ENCODE measurements around the gene CELSR1.
A peak's percentile ranks its signal among the peaks of the same experiment; 100 is the strongest.

Gene CELSR1

GRCh38 chr22:46482056-46482675 lies 55.3 kb downstream of the CELSR1 start:
- Mint-ChIP-seq H3K27me3 (ENCODE audit: low read depth, poor library complexity) (peaks cover 6% of the 10 kb centered on the region), H3K4me3 (no peak overlapping the region), H3K36me3 (ENCODE audit: low read depth) (peaks cover 12% of the 10 kb centered on the region), H3K4me1 (peaks cover 38% of the 10 kb centered on the region), H3K9me3 (peaks cover 12% of the 10 kb centered on the region), H3K27ac (no peak overlapping the region)
- DNase-seq: no peak
- TF ChIP-seq, protein P1, sequence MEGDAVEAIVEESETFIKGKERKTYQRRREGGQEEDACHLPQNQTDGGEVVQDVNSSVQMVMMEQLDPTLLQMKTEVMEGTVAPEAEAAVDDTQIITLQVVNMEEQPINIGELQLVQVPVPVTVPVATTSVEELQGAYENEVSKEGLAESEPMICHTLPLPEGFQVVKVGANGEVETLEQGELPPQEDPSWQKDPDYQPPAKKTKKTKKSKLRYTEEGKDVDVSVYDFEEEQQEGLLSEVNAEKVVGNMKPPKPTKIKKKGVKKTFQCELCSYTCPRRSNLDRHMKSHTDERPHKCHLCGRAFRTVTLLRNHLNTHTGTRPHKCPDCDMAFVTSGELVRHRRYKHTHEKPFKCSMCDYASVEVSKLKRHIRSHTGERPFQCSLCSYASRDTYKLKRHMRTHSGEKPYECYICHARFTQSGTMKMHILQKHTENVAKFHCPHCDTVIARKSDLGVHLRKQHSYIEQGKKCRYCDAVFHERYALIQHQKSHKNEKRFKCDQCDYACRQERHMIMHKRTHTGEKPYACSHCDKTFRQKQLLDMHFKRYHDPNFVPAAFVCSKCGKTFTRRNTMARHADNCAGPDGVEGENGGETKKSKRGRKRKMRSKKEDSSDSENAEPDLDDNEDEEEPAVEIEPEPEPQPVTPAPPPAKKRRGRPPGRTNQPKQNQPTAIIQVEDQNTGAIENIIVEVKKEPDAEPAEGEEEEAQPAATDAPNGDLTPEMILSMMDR (IDR thresholded peaks at IDR 0.05): no peak

DNA sequence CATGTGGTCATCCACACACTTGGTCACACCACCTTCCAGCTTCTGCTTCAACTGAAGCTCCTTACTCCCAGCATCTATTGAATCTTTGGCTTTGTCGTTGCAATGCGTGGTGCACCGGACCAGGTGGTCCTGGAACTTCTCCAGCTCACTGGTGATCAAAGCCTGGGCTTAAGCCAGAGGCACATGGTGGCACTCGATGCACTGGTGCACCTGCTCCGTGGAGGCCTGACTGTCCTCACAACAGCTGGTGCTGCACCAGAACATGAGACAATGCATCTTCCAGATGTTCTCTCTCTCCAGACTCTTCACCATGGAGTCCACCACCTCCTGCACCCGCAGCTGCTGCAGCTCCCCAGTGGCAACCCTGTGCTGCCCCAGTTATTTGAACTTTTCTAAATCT lies 56.0 kb downstream of the CELSR1 start:
- H3K4me1 Mint-ChIP-seq: peaks cover 33% of the 10 kb centered on the region
- H3K27me3 Mint-ChIP-seq (ENCODE audit: low read depth, poor library complexity): peaks cover 6% of the 10 kb centered on the region
- TF ChIP-seq, protein P1 (IDR thresholded peaks at IDR 0.05): no peak
- peaks cover 16% of the 10 kb centered on the region for H3K9me3 Mint-ChIP-seq
- H3K36me3 Mint-ChIP-seq (ENCODE audit: low read depth): peaks cover 12% of the 10 kb centered on the region
- H3K27ac Mint-ChIP-seq: no peak overlapping the region
- no peak for DNase-seq
- H3K4me3 Mint-ChIP-seq: no peak overlapping the region

DNA sequence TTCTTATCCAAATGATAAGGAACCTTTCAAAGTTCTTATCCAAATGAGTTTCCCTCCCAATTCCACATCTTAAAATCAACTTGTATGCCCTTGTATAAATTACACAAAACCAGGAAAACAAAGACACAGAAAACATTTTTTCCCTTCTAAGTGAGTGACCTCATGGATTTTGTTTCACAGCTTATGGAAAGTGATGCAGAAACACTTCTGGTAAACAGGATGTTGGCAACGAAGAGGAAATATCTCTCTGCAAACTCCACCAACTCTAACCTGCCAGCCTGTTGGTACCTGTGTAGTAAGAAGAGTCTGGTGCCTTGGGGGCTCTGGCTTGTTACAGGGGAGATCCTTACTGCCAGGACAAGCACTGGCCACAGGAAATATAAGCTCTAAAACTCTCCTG lies 57.0 kb downstream of the CELSR1 start:
- DNase-seq: no peak

DNA sequence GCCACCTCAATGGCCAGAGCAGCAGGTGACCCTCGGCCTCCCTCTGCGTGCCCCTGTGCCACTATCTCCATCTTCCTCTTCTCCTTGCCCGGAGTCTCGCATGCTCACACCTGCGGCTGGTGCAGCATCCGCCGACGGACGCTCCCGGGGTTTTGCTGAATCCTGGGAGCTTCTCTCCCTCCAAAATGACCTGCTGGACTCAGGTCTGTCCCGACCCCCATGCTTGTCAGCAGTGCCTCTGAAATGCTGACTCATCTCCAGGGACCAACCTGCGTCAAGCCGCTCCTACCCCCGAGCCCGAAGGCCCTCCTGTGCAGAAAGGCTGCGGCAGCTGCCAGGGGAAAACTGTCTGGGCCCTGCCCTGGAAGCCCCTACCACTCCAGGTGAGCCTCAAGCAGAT lies 58.4 kb downstream of the CELSR1 start:
- peaks cover 36% of the 10 kb centered on the region for H3K9me3 Mint-ChIP-seq
- DNase-seq: no peak
- H3K27ac Mint-ChIP-seq: peak overlapping the region; percentile 87
- peaks cover 6% of the 10 kb centered on the region for H3K27me3 Mint-ChIP-seq (ENCODE audit: low read depth, poor library complexity)
- TF ChIP-seq, protein P1 (IDR thresholded peaks at IDR 0.05): no peak
- peaks cover 25% of the 10 kb centered on the region for H3K36me3 Mint-ChIP-seq (ENCODE audit: low read depth)
- no peak overlapping the region for H3K4me3 Mint-ChIP-seq
- H3K4me1 Mint-ChIP-seq: peaks cover 19% of the 10 kb centered on the region

More for the DNA sequence above, 57.0 kb downstream of the CELSR1 start:
- H3K27ac Mint-ChIP-seq: peak overlapping the region; percentile 38
- TF ChIP-seq, protein P1 (IDR thresholded peaks at IDR 0.05): no peak
- H3K36me3 Mint-ChIP-seq (ENCODE audit: low read depth): peaks cover 19% of the 10 kb centered on the region
- H3K4me1 Mint-ChIP-seq: peaks cover 29% of the 10 kb centered on the region
- no peak overlapping the region for H3K4me3 Mint-ChIP-seq
- peaks cover 26% of the 10 kb centered on the region for H3K9me3 Mint-ChIP-seq
- H3K27me3 Mint-ChIP-seq (ENCODE audit: low read depth, poor library complexity): peaks cover 6% of the 10 kb centered on the region

- Mint-ChIP-seq H3K9me3 (peaks cover 36% of the 10 kb centered on the region), H3K27ac (no peak overlapping the region), H3K4me1 (peaks cover 19% of the 10 kb centered on the region), H3K36me3 (ENCODE audit: low read depth) (peaks cover 25% of the 10 kb centered on the region), H3K27me3 (ENCODE audit: low read depth, poor library complexity) (peaks cover 6% of the 10 kb centered on the region), H3K4me3 (no peak overlapping the region)
- no peak for DNase-seq
- TF ChIP-seq, protein P1 (IDR thresholded peaks at IDR 0.05): no peak
Measured at GRCh38 chr22:46478083-46478551, 59.3 kb downstream of the CELSR1 start.

- Mint-ChIP-seq H3K9me3 (peaks cover 24% of the 10 kb centered on the region), H3K4me1 (peaks cover 27% of the 10 kb centered on the region), H3K36me3 (ENCODE audit: low read depth) (peaks cover 13% of the 10 kb centered on the region), H3K27me3 (ENCODE audit: low read depth, poor library complexity) (peaks cover 2% of the 10 kb centered on the region), H3K4me3 (no peak overlapping the region), H3K27ac (no peak overlapping the region)
- DNase-seq: no peak
- TF ChIP-seq, protein P1 (IDR thresholded peaks at IDR 0.05): no peak
Measured at GRCh38 chr22:46476547-46476941, 60.9 kb downstream of the CELSR1 start.
